HepG2 (cell line): ENCODE data around the gene TOP2B. TPM values are rescaled to one million over a fixed set of nuclear protein-coding genes. Genes with fewer than 3 reads are reported as not detected.

Source experiments
- ATAC-seq: fragments of 200-7000 bp; cut with Tn5 transposase; 3 replicates; pipeline ENCODE4 v1.9.1; 2020; ENCODE audit warnings: mild to moderate bottlenecking, moderate library complexity
- BruUV-seq: library from RNA; stranded (reverse); fragments of 400-500 nt; replicated peaks from 2 replicates; lab custom pipeline; 2021; lab: Mats Ljungman, UMichigan
- CTCF ChIA-PET: fragments of 300-600 bp; formaldehyde crosslinking; extraction: SDS; loops from one replicate; lab custom pipeline; 2021; ENCODE audit warnings: low total read pairs, inconsistent platforms, low intra/inter-chr PET ratio; lab: Yijun Ruan, JAX
- POLR2A ChIA-PET: fragments of 350-600 bp; sonication (Branson Sonifier 250); formaldehyde crosslinking; loops from one replicate; lab custom pipeline; 2020; ENCODE audit warnings: antibody characterized with exemption, inconsistent platforms; lab: Yijun Ruan, JAX
- DNase-seq: peaks from one replicate; pipeline ENCODE4 v3.0.0-alpha.2; 2015; ENCODE audit warnings: low spot score
- FAIRE-seq: peaks from 3 replicates; lab custom pipeline; 2011; peaks lifted over from hg19 to GRCh38; lab: Jason Lieb, UNC
- H2AFZ ChIP-seq: one replicate; pipeline ENCODE4 v1.6.1; 2011; ENCODE audit warnings: low read length, inconsistent platforms
- H3K27ac ChIP-seq: fragments of 300-600 bp; 3 replicates; pipeline ENCODE4 v1.8.0; 2011; ENCODE audit warnings: mixed run types, mild to moderate bottlenecking, mixed read lengths, low read length, inconsistent platforms; ENCODE audit not compliant: insufficient read depth; ENCODE audit errors: extremely low read length
- H3K27me3 ChIP-seq, 2 experiments: fragments of 200-600 bp in 1 of 2; 2 replicates in 1 of 2; 3 replicates in 1 of 2; pipeline versions ENCODE4 v1.6.0 to v1.8.0; 2011; ENCODE audit warnings: low read length in 2 of 2, mild to moderate bottlenecking in 2 of 2, moderate library complexity in 2 of 2, inconsistent platforms in 1 of 2; ENCODE audit not compliant: insufficient read depth in 2 of 2, control insufficient read depth in 1 of 2
- H3K36me3 ChIP-seq, 2 experiments: fragments of 200-600 bp in 1 of 2; replicated peaks in 1 of 2; 2 replicates in 1 of 2; 3 replicates in 1 of 2; pipeline versions ENCODE4 v1.5.1 to v1.8.0; 2011; ENCODE audit warnings: low read length in 2 of 2, inconsistent platforms in 1 of 2; ENCODE audit not compliant: insufficient read depth in 2 of 2, control insufficient read depth in 1 of 2
- H3K4me1 ChIP-seq: 2 replicates; pipeline ENCODE4 v1.5.1; 2012; ENCODE audit warnings: low read length, inconsistent platforms; ENCODE audit not compliant: insufficient read depth
- H3K4me2 ChIP-seq: 2 replicates; pipeline ENCODE4 v1.6.0; 2011; ENCODE audit warnings: low read depth, low read length, inconsistent platforms
- H3K4me3 ChIP-seq, 3 experiments: fragments of 200-600 bp in 1 of 3; sonication (generic), shearing (Covaris generic) in 1 of 3; replicated peaks in 1 of 3; 2 replicates each; pipeline ENCODE4 v1.5.1; 2011 to 2016; ENCODE audit warnings: low read length in 3 of 3, inconsistent platforms in 2 of 3, low read depth in 2 of 3, mild to moderate bottlenecking in 2 of 3, control low read depth in 1 of 3, mixed read lengths in 1 of 3; ENCODE audit not compliant: insufficient read depth in 1 of 3
- H3K79me2 ChIP-seq: one replicate; pipeline ENCODE4 v1.6.1; 2011; ENCODE audit warnings: low read length, inconsistent platforms; ENCODE audit not compliant: insufficient read depth
- H3K9ac ChIP-seq: 2 replicates; pipeline ENCODE4 v1.6.0; 2011; ENCODE audit warnings: mild to moderate bottlenecking, low read depth, low read length, inconsistent platforms; ENCODE audit not compliant: insufficient read depth
- H3K9me3 ChIP-seq: 2 replicates; pipeline ENCODE4 v1.5.1; 2012; ENCODE audit warnings: mild to moderate bottlenecking, low read length
- H4K20me1 ChIP-seq: 2 replicates; pipeline ENCODE4 v1.6.0; 2011; ENCODE audit warnings: inconsistent platforms, mild to moderate bottlenecking, low read length, moderate library complexity; ENCODE audit not compliant: insufficient read depth
- AKAP8 ChIP-seq: sonication (generic); formaldehyde crosslinking; IDR thresholded peaks from 2 replicates; pipeline ENCODE4 v1.5.1; 2020; ENCODE audit warnings: mild to moderate bottlenecking, missing genetic modification reagents
- CTCF ChIP-seq: sonication (generic); formaldehyde crosslinking; IDR thresholded peaks from 2 replicates; pipeline ENCODE4 v1.5.0; 2020; ENCODE audit warnings: mild to moderate bottlenecking, missing genetic modification reagents, moderate library complexity
- FOSL2 ChIP-seq: sonication (generic); formaldehyde crosslinking; IDR thresholded peaks from 2 replicates; pipeline ENCODE4 v1.4.0; 2020; ENCODE audit warnings: missing genetic modification reagents
- HHEX ChIP-seq: IDR thresholded peaks from 2 replicates; pipeline ENCODE4 v1.6.1; 2016; ENCODE audit warnings: control low read depth
- MAFK ChIP-seq, 2 experiments: IDR thresholded peaks in 1 of 2; conservative IDR thresholded peaks in 1 of 2; 2 replicates each; pipeline ENCODE4 v1.6.1; 2011; ENCODE audit warnings: improper control_type of control experiment in 2 of 2, low read length in 2 of 2
- NFE2 ChIP-seq: sonication (generic); formaldehyde crosslinking; IDR thresholded peaks from 2 replicates; pipeline ENCODE4 v1.4.0; 2020; ENCODE audit warnings: missing genetic modification reagents
- NFE2L2 ChIP-seq: fragments of 150-350 bp; IDR thresholded peaks from 2 replicates; pipeline ENCODE4 v1.6.1; 2014; ENCODE audit warnings: low read length
- PLSCR1 ChIP-seq: sonication (generic); formaldehyde crosslinking; IDR thresholded peaks from 2 replicates; pipeline ENCODE4 v1.5.0; 2020; ENCODE audit warnings: missing genetic modification reagents, mild to moderate bottlenecking, borderline replicate concordance
- RAD21 ChIP-seq: fragments of 450-650 bp; formaldehyde crosslinking; IDR thresholded peaks from 2 replicates; pipeline ENCODE4 v1.5.0; 2020; ENCODE audit warnings: mild to moderate bottlenecking
- RFXAP ChIP-seq: sonication (generic); formaldehyde crosslinking; IDR thresholded peaks from 2 replicates; pipeline ENCODE4 v1.4.0; 2020; ENCODE audit warnings: missing genetic modification reagents, borderline replicate concordance
- SNAPC4 ChIP-seq: sonication (generic); formaldehyde crosslinking; IDR thresholded peaks from 2 replicates; pipeline ENCODE4 v1.4.0; 2020; ENCODE audit warnings: mild to moderate bottlenecking, missing genetic modification reagents
- STAG1 ChIP-seq: sonication (generic); formaldehyde crosslinking; IDR thresholded peaks from 2 replicates; pipeline ENCODE4 v1.4.0; 2020; ENCODE audit warnings: missing genetic modification reagents
- TBP ChIP-seq: sonication (generic); formaldehyde crosslinking; IDR thresholded peaks from 2 replicates; pipeline ENCODE4 v1.5.0; 2020; ENCODE audit warnings: missing genetic modification reagents
- XRCC5 ChIP-seq: fragments of 200-400 bp; formaldehyde crosslinking; optimal IDR thresholded peaks from 2 replicates; pipeline ENCODE3; 2017; ENCODE audit warnings: mild to moderate bottlenecking, low read length
- ZFY ChIP-seq: sonication (generic); formaldehyde crosslinking; IDR thresholded peaks from 2 replicates; pipeline ENCODE4 v1.4.0; 2020; ENCODE audit warnings: missing genetic modification reagents
- ZNF143 ChIP-seq: sonication (generic); formaldehyde crosslinking; IDR thresholded peaks from 2 replicates; pipeline ENCODE4 v1.4.0; 2020; ENCODE audit warnings: missing genetic modification reagents
- ZNF430 ChIP-seq: sonication (generic); formaldehyde crosslinking; IDR thresholded peaks from 2 replicates; pipeline ENCODE4 v1.9.0; 2021; ENCODE audit warnings: mild to moderate bottlenecking, missing genetic modification reagents
- ZNF7 ChIP-seq: IDR thresholded peaks from 2 replicates; pipeline ENCODE4 v1.6.1; 2016; ENCODE audit warnings: missing biosample characterization, missing genetic modification reagents
- ZNF782 ChIP-seq: sonication (generic); formaldehyde crosslinking; IDR thresholded peaks from 2 replicates; pipeline ENCODE4 v1.4.0; 2020; ENCODE audit warnings: missing genetic modification reagents, mild to moderate bottlenecking, borderline replicate concordance
- WGBS: methylation state at CpG from one replicate; pipeline ENCODE4 v1.1.6; 2017; ENCODE audit warnings: low lambda C conversion rate; 5-methylcytosine and 5-hydroxymethylcytosine counted together
- in situ Hi-C: cut with HindIII; loops from 2 replicates; pipeline ENCODE4 v1.10.0; 2017; ENCODE audit warnings: low pct_unique_long_range_greater_than_20kb; ENCODE audit not compliant: extremely low pct_ligation_motif_present
- intact Hi-C: fragments of 100-400 bp; cut with micrococcal nuclease; formaldehyde crosslinking; loops from one replicate; pipeline ENCODE4 v1.10.0; 2022; ENCODE audit not compliant: unreplicated experiment
- polyA plus RNA-seq, 8 experiments: library from polyadenylated mRNA; depleted of rRNA in 3 of 8; stranded (reverse) in 7 of 8; unstranded in 1 of 8; fragments of >200 nt; fragmentation: Illumina TruSeq in 4 of 8; extraction: Trizol in 4 of 8; gene quantifications; 2 replicates each; pipeline versions ENCODE4 v1.2.1 to v1.2.3, GENCODE V29; 2011 to 2016; ENCODE audit warnings: low read depth in 4 of 8, missing spikeins in 1 of 8, mixed read lengths in 1 of 8; ENCODE audit not compliant: insufficient read depth in 1 of 8
- total RNA-seq, 5 experiments: library from RNA; depleted of rRNA; stranded (reverse); fragments of >200 nt; fragmentation: Illumina TruSeq; extraction: Trizol; gene quantifications; 2 replicates each; pipeline ENCODE4 v1.2.3, GENCODE V29; 2016; ENCODE audit warnings: low read depth in 1 of 5

TOP2B gene
- total and polyA plus RNA-seq, 2 of the 13 experiments (the other 11 are each of a cell fraction or from before 2014, with no cell fraction given), result 27.6 to 88.1 TPM

- in situ Hi-C loops, result loop anchor here (10.0 kb wide), 2 partner anchors 628 to 818 kb away; no protein-coding TSS in a partner anchor
- H3K4me1 ChIP-seq, result peaks cover 19% of the 10 kb centered on the region
- H2AFZ ChIP-seq, result peak overlapping the region; percentile 49
- H3K9me3 ChIP-seq, result no peaks in the 10 kb centered on the region
- ATAC-seq, result peak; percentile 98
- no peaks in the 10 kb centered on the region for H4K20me1 ChIP-seq
- 4% methylated on average over 2 of the region's 3 CpGs for WGBS
- no peaks in the 10 kb centered on the region for H3K79me2 ChIP-seq
- H3K9ac ChIP-seq, result no peak overlapping the region
- H3K27me3 ChIP-seq, result no peaks in the 10 kb centered on the region
- H3K4me3 ChIP-seq, result no peak overlapping the region
- CTCF ChIA-PET, result interaction anchor here (0.9 to 3.7 kb wide), 3 partner anchors 60 to 818 kb away, joined by 4 to 14 read pairs (median 4); no protein-coding TSS in a partner anchor
- DNase-seq, result peak; percentile 74
- peak overlapping the region; percentile 55; the same call in 1 of the 2 replicates for H3K4me2 ChIP-seq
- no peak overlapping the region for H3K27ac ChIP-seq
- BruUV-seq, result no TSS peak
- H3K36me3 ChIP-seq, result peaks cover 0 to 2% of the 10 kb centered on the region in 2 experiments; a peak in 1 of 5 replicates
- FAIRE-seq, result peak; percentile 82
- intact Hi-C loops, result loop anchor here (1.0 to 10.0 kb wide), 4 partner anchors 60 to 908 kb away; no protein-coding TSS in a partner anchor
- POLR2A ChIA-PET, result no interaction called here
- TF ChIP-seq SNAPC4 (CRISPR knock-in tag), result 0 out of 2 replicates have a peak, but pooled peaks have one; percentile 70
- no peak for TF ChIP-seq ZNF782 (CRISPR knock-in tag)
- no peak for TF ChIP-seq HHEX (CRISPR knock-in tag)
- TF ChIP-seq AKAP8, result no peak
- TF ChIP-seq CTCF (CRISPR knock-in tag), result peak; percentile 55
- TF ChIP-seq NFE2 (CRISPR knock-in tag), result peak; percentile 86
- TF ChIP-seq ZNF7 (CRISPR knock-in tag), result peak; percentile 50; the same call in 1 of the 2 replicates
- TF ChIP-seq PLSCR1 (CRISPR knock-in tag), result no peak
- peak; percentile 39 for TF ChIP-seq XRCC5
- 0 out of 4 replicates have a peak, but pooled peaks have one; percentile 2 to 9 for TF ChIP-seq MAFK (conservative IDR thresholded peaks at IDR 0.05 in 1 of 2, IDR thresholded peaks at IDR 0.05 in 1 of 2; ENCODE audit: low read length in 2 of 2)
- TF ChIP-seq RFXAP, result 0 out of 2 replicates have a peak, but pooled peaks have one; percentile 18
- TF ChIP-seq ZNF430 (CRISPR knock-in tag), result no peak
- no peak for TF ChIP-seq TBP
- TF ChIP-seq STAG1 (CRISPR knock-in tag), result peak; percentile 70
- TF ChIP-seq NFE2L2, result peak; percentile 77; the same call in 1 of the 2 replicates
- TF ChIP-seq RAD21 (CRISPR knock-in tag), result peak; percentile 68
- TF ChIP-seq ZFY (CRISPR knock-in tag), result 0 out of 2 replicates have a peak, but pooled peaks have one; percentile 26
- peak; percentile 56; the same call in 1 of the 2 replicates for TF ChIP-seq ZNF143 (CRISPR knock-in tag)
- peak; percentile 53; the same call in 1 of the 2 replicates for TF ChIP-seq FOSL2
Observed at GRCh38 chr3:25592510-25592968, 72.2 kb downstream of the TOP2B start.
